Erythroblast (primary cell): ENCODE measurements around the gene SREK1IP1.

Experiments used
- DNase-seq, 2 experiments: peaks; one replicate each; lab custom pipeline; 2025; lab: John Stamatoyannopoulos, UW
- GATA1 ChIP-seq: IDR thresholded peaks from 2 replicates; pipeline ENCODE4 v1.6.1; 2011; ENCODE audit warnings: low read depth, mild to moderate bottlenecking, control low read depth, low read length, moderate library complexity
- POLR2A ChIP-seq: IDR thresholded peaks from 2 replicates; pipeline ENCODE4 v1.6.1; 2011; ENCODE audit warnings: mild to moderate bottlenecking, low read length

Gene SREK1IP1

DNA sequence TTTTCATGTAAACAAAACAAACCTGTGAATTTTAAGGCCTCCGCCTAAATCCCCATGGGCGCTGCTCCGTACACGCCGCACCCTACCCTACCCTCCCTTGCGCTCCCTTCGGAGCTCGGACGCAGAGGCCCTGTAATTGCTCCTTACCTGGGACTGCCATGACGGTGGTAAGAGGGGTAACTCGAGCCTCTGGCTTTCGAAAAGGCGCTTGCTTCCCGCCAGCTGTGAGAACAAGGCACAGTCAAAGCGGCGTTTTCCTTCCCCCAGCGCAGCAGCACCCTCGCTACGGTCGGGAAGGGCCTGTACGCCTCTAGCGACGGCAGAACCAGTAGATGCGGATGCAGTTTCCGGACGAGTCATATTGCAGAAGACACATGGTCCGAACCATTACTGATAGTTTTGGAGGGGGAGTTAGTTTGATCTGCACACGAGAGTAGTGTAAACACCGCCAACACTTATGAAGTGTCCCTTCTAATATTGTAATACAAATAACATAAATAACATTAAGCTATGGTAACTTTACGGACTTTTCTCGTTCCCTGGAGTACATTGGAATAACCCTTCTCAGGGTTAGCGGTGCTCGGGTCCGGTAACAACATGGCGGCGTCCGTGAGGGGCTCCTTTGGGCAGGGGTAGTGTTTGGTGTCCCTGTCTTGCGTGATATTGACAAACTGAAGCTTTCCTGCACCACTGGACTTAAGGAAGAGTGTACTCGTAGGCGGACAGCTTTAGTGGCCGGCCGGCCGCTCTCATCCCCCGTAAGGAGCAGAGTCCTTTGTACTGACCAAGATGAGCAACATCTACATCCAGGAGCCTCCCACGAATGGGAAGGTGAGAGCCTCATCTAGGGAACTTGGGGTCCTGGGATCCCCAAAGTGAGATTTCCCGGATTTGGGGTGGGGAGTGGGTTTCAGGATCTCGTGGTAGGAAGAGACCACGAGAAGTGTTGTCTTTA, at the start of gene SREK1IP1, which contains the start of gene CWC27:
Gene SREK1IP1, minus strand, starts transcription at position 334 of the 955 bp plus-strand sequence. Its CDS starts 174 bp downstream, at position 160.
Gene CWC27, plus strand, starts transcription at position 573 of the 955 bp plus-strand sequence. Its CDS starts 217 bp downstream, at position 790.
- TF ChIP-seq POLR2A (peak; percentile 88), GATA1 (no peak)
- DNase-seq: peak; percentile 92 to 93

DNA sequence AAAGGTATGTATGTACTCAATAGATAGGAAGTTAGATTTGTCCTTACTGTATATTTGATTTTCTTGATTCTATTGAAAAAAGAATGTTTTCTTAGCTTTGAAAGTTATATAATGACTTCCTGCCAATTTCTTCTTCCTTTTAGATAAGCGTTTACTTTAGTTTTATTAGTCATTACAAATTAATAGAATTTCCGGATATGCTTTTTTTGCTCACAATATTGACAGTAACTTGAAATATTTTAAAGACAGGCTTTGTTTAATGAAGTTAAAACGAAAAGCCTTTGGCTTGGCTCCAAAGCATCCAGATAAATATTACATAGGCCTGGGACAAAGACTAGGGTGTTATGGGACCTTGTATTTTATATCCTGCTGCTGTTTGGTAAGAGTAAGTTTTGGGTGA, 49.8 kb upstream of the SREK1IP1 start:
- TF ChIP-seq GATA1: no peak
- no peak for TF ChIP-seq POLR2A
- no peak for DNase-seq

DNA sequence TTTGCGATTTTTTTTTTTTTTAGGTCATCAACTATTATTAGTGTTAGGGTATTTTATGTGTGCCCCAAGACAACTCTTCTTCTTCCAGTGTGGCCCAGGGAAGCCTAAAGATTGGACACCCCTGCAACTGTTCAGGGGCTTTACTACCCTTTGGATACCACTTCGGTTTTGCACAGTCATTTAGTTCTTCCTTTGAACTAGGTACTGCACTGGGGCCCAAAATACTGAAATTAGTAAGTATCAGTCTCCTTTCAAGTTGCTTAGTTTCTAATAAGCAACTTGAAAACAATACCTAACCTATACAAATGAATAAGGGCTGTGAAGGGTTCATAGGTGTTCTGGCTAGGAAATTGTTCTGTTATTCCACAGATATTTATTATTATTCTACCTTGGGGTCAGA, 45.6 kb upstream of the SREK1IP1 start:
- TF ChIP-seq GATA1 (no peak), POLR2A (no peak)
- no peak for DNase-seq

DNA sequence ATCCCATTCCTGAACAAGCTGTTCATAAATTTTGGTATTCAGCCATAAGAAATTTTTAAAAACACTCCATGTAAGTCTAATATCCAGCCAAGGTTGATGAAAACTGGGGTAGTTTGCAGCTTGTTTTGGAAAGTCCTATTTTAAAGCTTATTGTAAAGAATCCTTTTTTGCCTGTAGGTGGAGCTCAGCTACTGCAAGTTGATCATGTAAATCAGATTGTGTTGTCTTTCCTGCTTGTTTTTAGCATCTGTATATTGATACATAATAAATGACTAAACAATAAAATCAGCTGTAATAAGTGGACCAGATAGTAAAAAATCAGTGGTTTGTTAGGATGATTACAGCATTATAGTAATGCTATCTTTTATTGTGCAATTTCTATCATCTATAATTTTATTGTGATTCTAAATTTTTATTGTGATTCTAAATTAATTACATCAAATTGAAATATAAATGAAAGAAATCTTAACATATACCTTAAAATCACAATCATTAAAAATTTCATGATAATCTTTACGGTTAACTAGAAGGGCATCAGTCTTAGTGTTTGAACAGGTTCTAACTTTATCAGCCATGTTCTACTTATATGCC, 42.7 kb upstream of the SREK1IP1 start:
- TF ChIP-seq POLR2A: no peak
- no peak for TF ChIP-seq GATA1
- DNase-seq: peak; percentile 65 to 76

DNA sequence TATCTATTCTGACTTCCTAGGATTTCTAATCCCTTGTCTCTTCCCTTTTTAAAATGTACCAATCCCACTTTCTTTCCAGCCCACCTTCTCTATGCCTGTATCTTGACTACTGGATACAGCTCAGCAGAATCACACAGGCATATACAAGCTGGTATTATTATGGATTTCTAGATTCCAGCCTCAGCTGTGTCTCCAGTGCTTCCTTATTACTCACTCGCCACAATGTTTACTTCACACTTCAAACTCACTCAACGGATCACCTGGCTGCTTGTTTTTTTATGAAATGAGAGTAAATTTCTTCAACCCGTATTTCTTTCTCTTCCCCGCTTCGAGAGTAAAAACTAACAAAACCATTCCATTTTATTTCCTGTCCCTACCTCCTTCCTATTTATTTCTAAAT, 39.0 kb upstream of the SREK1IP1 start:
- no peak for TF ChIP-seq POLR2A
- TF ChIP-seq GATA1: no peak
- no peak for DNase-seq

DNA sequence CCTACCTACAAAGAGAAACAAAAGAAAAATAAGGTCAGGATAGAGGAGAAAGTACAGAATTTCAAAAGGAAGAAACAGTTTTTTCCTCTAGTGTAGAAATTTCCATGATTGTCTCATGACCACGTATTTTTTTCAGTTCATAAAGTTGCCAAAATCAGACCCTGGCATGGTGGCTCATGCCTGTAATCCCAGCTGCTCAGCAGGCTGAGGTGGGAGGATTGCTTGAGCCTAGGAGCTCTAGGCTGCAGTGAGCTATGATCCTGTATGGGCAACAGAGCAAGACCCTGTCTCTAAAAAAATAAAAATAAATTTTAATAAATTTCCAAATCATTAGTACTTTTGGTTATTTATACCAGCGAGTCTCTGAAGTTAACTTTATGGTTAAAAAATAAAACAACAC, 38.0 kb upstream of the SREK1IP1 start:
- TF ChIP-seq POLR2A (no peak), GATA1 (no peak)
- DNase-seq: no peak

DNA sequence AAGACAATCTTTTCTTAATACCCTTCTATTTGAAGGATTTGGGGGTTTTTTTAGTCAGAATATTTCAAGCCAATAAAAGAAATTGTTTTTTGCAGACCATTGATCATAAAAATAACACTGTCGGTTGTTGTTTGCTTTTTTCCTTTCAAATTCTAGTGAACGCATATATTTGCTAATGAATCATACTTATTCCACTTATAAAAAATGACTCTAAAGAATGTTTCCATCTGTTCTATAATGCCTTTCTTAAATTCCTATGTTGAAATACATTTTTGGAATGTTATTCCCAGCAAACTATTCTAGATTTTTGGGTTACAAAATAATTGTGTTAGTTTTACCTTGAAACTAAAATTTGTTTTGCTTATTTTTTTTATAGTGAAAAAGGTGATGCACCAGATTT, 32.4 kb upstream of the SREK1IP1 start:
- TF ChIP-seq GATA1: no peak
- no peak for TF ChIP-seq POLR2A
- no peak for DNase-seq

DNA sequence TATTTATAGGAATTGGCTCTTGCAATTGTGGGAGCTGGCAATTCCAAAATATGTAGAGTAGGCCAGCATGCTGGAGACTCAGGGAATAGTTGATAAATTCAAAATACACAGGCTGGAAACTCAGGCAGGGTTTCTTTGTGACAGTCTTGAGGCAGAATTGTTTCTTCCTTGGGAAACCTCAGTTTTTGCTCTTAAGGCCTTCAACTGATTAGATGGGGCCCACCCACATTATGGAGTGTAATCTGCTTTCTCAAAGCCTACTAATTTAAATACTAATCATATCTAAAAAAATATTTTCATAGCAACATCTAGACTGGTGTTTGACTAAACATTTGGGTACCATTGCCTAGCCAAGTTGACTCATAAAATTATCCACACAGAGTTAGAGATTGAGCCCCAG, 27.8 kb upstream of the SREK1IP1 start:
- no peak for TF ChIP-seq GATA1
- no peak for TF ChIP-seq POLR2A
- no peak for DNase-seq

DNA sequence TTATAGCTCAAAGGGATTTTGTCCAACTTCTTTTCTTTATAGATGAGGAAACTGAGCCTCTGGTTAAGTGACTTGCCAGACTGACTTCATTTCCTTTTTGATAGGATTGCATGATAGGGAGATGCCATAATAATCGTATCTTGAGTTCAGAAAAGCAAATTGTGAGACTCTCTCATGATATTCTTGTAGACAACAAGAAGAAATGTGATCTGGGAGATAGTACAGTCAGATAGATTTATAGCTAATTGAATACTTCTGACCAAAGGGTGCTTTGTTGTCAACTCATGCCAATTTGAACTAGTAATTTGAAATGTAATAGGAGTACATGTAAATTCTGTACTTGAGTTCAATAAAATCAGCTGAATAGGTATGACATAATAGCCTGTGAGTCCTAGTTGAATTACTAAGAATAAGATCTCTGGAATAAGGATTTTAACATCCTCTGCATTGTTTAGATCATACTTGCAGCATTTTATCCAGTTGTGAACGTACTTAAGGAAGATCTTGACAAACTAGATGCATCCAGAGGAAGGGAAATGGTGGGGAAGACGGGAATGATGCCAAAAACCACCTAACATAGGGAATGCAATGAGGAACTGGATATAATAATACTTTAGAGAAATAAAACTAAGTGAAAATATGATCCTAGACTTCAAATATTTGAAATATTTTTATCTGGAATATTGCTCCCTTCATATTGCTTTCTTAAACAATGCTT, 25.7 kb upstream of the SREK1IP1 start:
- TF ChIP-seq GATA1 (no peak), POLR2A (no peak)
- no peak for DNase-seq

DNA sequence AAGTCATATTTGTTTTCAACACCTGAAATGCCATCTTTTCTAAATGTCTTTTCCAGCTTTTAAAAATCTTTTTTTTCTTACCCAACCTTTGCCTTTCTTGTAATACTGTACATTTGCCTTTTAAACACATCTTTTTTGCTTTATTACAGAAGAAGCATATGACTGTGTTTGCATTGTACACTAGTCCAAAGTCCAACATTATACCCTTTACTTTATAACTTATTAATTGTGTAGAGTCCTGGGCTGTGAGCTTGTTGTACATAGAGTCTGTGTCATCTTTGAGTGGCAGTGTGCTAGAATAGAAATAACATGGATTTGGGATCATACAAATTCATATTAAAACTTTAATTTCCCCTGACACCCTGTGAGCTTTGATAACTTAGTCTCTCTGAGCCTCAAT, 24.0 kb upstream of the SREK1IP1 start:
- no peak for DNase-seq
- TF ChIP-seq POLR2A: no peak
- no peak for TF ChIP-seq GATA1

DNA sequence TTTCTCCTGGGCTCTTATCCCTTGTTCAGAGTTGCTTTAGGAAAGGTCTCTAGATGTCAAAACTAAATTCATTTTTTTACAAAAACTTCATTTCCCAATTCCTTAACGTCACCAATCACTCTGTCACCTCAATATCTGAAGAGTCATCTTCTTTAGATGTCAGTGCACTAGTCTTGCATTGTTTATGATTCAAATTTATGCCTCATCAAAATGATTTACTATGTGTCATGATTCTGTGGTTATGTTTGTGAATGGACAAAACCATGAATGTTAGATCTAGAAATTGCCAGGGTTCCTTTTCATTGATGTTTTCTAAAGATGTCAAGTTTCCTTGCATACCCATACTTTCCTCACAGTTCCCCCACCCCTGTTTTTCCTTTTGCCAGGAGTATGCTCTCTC, 21.7 kb upstream of the SREK1IP1 start:
- DNase-seq: no peak
- TF ChIP-seq GATA1: no peak
- no peak for TF ChIP-seq POLR2A

DNA sequence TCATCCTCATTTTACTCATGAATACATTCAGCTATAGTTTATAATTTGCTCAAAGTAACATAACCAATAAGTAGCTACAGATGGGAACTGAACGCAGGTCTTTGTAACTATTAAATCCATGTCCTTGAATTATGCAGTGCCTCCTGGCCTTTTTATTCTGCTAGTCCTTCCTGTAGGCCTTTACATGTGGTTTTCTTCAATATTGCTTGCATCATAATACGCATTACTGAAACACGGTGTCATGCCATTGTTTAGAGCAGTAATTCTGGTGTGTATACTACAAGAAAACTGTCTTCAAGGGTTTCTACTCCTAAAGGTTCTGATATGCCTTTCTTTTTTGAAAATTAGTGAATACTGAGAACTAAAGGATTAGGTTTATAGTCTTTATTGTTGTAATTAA, 21.0 kb upstream of the SREK1IP1 start:
- TF ChIP-seq POLR2A (no peak), GATA1 (no peak)
- no peak for DNase-seq

DNA sequence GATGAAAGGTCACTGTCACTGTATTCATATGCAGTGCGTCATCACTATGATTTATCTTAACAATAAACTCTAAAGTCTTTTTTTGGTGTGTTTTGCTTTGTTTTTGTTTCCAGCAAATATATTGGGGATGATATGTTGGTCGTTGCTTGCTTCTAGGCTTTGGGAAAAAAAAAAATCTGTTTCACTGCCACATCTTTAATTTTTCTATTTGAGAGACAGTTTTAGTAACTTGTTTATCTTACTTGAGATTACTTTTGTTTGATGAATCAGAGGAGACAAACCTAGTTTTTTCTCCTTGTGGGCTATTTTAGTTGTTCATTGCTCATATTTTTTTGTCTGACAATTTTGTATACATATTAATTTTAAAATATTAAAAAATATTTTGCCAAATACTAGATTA, 19.7 kb upstream of the SREK1IP1 start:
- TF ChIP-seq POLR2A (no peak), GATA1 (no peak)
- no peak for DNase-seq
